A673 (cell line): ENCODE data around the gene KLHL42.

Source experiments
- CTCF ChIP-seq: fragments of 300-800, 200-600 bp; sonication (generic); conservative IDR thresholded peaks from 2 replicates; pipeline ENCODE4 v1.5.1; 2017; ENCODE audit warnings: low read depth, mild to moderate bottlenecking, antibody characterized with exemption, low read length, moderate library complexity, mixed read lengths
- EZH2 ChIP-seq: fragments of 200-600 bp; sonication (generic); IDR thresholded peaks from 2 replicates; pipeline ENCODE4 v1.6.1; 2017; ENCODE audit warnings: borderline replicate concordance, low read depth, mild to moderate bottlenecking, mixed read lengths, antibody characterized with exemption, low read length; ENCODE audit not compliant: poor library complexity, severe bottlenecking

GRCh38 chr12:27808841-27809240, 28.8 kb downstream of the KLHL42 start:
- no peak for TF ChIP-seq CTCF
- no peak for TF ChIP-seq EZH2
